Measurements from ENCODE around the gene PC.
"Not testable (repeated sequence)": the region's sequence is repeated elsewhere in the genome, so short reads cannot be mapped to it uniquely, and the experiment has no call there.

PC gene

GRCh38 chr11:66996609-66997273 lies 38.6 kb upstream of the PC start:
- DNase-seq: no peak
- Histone ChIP-seq H3K27ac (ENCODE audit: insufficient read depth, low read length, poor library complexity, severe bottlenecking) (no peak overlapping the region), H3K36me3 (ENCODE audit: control insufficient read depth, insufficient read depth, low read length) (no peaks in the 10 kb centered on the region), H3K27me3 (replicated peaks; ENCODE audit: control insufficient read depth, insufficient read depth, low read length, poor library complexity, severe bottlenecking) (no peaks in the 10 kb centered on the region), H3K4me1 (ENCODE audit: control insufficient read depth, insufficient read depth, low read length, poor library complexity, severe bottlenecking) (no peaks in the 10 kb centered on the region), H3K4me3 (ENCODE audit: insufficient read depth, low read depth, low read length, poor library complexity, severe bottlenecking) (no peak overlapping the region), H3K9me3 (ENCODE audit: control insufficient read depth, low read length) (no peaks in the 10 kb centered on the region)

- H3K27me3 ChIP-seq (replicated peaks; ENCODE audit: control insufficient read depth, insufficient read depth, low read length, poor library complexity, severe bottlenecking): no peaks in the 10 kb centered on the region
- no peak overlapping the region for H3K4me3 ChIP-seq (ENCODE audit: insufficient read depth, low read depth, low read length, poor library complexity, severe bottlenecking)
- H3K36me3 ChIP-seq (ENCODE audit: control insufficient read depth, insufficient read depth, low read length): no peaks in the 10 kb centered on the region
- no peak overlapping the region for H3K27ac ChIP-seq (ENCODE audit: insufficient read depth, low read length, poor library complexity, severe bottlenecking)
- no peak for DNase-seq
- H3K9me3 ChIP-seq (ENCODE audit: control insufficient read depth, low read length): no peaks in the 10 kb centered on the region
- no peaks in the 10 kb centered on the region for H3K4me1 ChIP-seq (ENCODE audit: control insufficient read depth, insufficient read depth, low read length, poor library complexity, severe bottlenecking)
Measured at GRCh38 chr11:66992041-66992440, 33.9 kb upstream of the PC start.

- not testable (repeated sequence) for DNase-seq; H3K27me3 ChIP-seq (replicated peaks; ENCODE audit: control insufficient read depth, insufficient read depth, low read length, poor library complexity, severe bottlenecking); H3K9me3 ChIP-seq (ENCODE audit: control insufficient read depth, low read length); H3K36me3 ChIP-seq (ENCODE audit: control insufficient read depth, insufficient read depth, low read length); H3K27ac ChIP-seq (ENCODE audit: insufficient read depth, low read length, poor library complexity, severe bottlenecking); H3K4me3 ChIP-seq (ENCODE audit: insufficient read depth, low read depth, low read length, poor library complexity, severe bottlenecking); H3K4me1 ChIP-seq (ENCODE audit: control insufficient read depth, insufficient read depth, low read length, poor library complexity, severe bottlenecking)
Measured at GRCh38 chr11:66989360-66989759, 31.2 kb upstream of the PC start.

GRCh38 chr11:66988741-66989140 lies 30.6 kb upstream of the PC start:
- not testable (repeated sequence) for H3K36me3 ChIP-seq (ENCODE audit: control insufficient read depth, insufficient read depth, low read length); H3K4me1 ChIP-seq (ENCODE audit: control insufficient read depth, insufficient read depth, low read length, poor library complexity, severe bottlenecking)

GRCh38 chr11:66987924-66988637 lies 29.9 kb upstream of the PC start:
- no peaks in the 10 kb centered on the region for H3K36me3 ChIP-seq (ENCODE audit: control insufficient read depth, insufficient read depth, low read length)
- no peaks in the 10 kb centered on the region for H3K4me1 ChIP-seq (ENCODE audit: control insufficient read depth, insufficient read depth, low read length, poor library complexity, severe bottlenecking)
- no peak overlapping the region for H3K4me3 ChIP-seq (ENCODE audit: insufficient read depth, low read depth, low read length, poor library complexity, severe bottlenecking)
- H3K27me3 ChIP-seq (replicated peaks; ENCODE audit: control insufficient read depth, insufficient read depth, low read length, poor library complexity, severe bottlenecking): no peaks in the 10 kb centered on the region
- DNase-seq: no peak
- H3K27ac ChIP-seq (ENCODE audit: insufficient read depth, low read length, poor library complexity, severe bottlenecking): no peak overlapping the region
- H3K9me3 ChIP-seq (ENCODE audit: control insufficient read depth, low read length): no peaks in the 10 kb centered on the region

More at GRCh38 chr11:66988741-66989140, 30.6 kb upstream of the PC start:
- H3K27ac ChIP-seq (ENCODE audit: insufficient read depth, low read length, poor library complexity, severe bottlenecking); H3K9me3 ChIP-seq (ENCODE audit: control insufficient read depth, low read length); H3K4me3 ChIP-seq (ENCODE audit: insufficient read depth, low read depth, low read length, poor library complexity, severe bottlenecking); DNase-seq; H3K27me3 ChIP-seq (replicated peaks; ENCODE audit: control insufficient read depth, insufficient read depth, low read length, poor library complexity, severe bottlenecking): not testable (repeated sequence)

- no peak overlapping the region for H3K4me3 ChIP-seq (ENCODE audit: insufficient read depth, low read depth, low read length, poor library complexity, severe bottlenecking)
- DNase-seq: no peak
- H3K36me3 ChIP-seq (ENCODE audit: control insufficient read depth, insufficient read depth, low read length): no peaks in the 10 kb centered on the region
- peaks cover under 1% of the 10 kb centered on the region for H3K4me1 ChIP-seq (ENCODE audit: control insufficient read depth, insufficient read depth, low read length, poor library complexity, severe bottlenecking)
- H3K9me3 ChIP-seq (ENCODE audit: control insufficient read depth, low read length): no peaks in the 10 kb centered on the region
- no peak overlapping the region for H3K27ac ChIP-seq (ENCODE audit: insufficient read depth, low read length, poor library complexity, severe bottlenecking)
- H3K27me3 ChIP-seq (replicated peaks; ENCODE audit: control insufficient read depth, insufficient read depth, low read length, poor library complexity, severe bottlenecking): no peaks in the 10 kb centered on the region
Measured at GRCh38 chr11:66987158-66987620, 29.0 kb upstream of the PC start.

- no peak overlapping the region for H3K4me3 ChIP-seq (ENCODE audit: insufficient read depth, low read depth, low read length, poor library complexity, severe bottlenecking)
- no peaks in the 10 kb centered on the region for H3K9me3 ChIP-seq (ENCODE audit: control insufficient read depth, low read length)
- H3K36me3 ChIP-seq (ENCODE audit: control insufficient read depth, insufficient read depth, low read length): no peaks in the 10 kb centered on the region
- no peaks in the 10 kb centered on the region for H3K27me3 ChIP-seq (replicated peaks; ENCODE audit: control insufficient read depth, insufficient read depth, low read length, poor library complexity, severe bottlenecking)
- H3K27ac ChIP-seq (ENCODE audit: insufficient read depth, low read length, poor library complexity, severe bottlenecking): no peak overlapping the region
- peaks cover 4% of the 10 kb centered on the region for H3K4me1 ChIP-seq (ENCODE audit: control insufficient read depth, insufficient read depth, low read length, poor library complexity, severe bottlenecking)
- DNase-seq: no peak
Measured at GRCh38 chr11:66986178-66986545, 28.0 kb upstream of the PC start.

- Histone ChIP-seq H3K4me3 (ENCODE audit: insufficient read depth, low read depth, low read length, poor library complexity, severe bottlenecking) (no peak overlapping the region), H3K27ac (ENCODE audit: insufficient read depth, low read length, poor library complexity, severe bottlenecking) (no peak overlapping the region), H3K4me1 (ENCODE audit: control insufficient read depth, insufficient read depth, low read length, poor library complexity, severe bottlenecking) (peaks cover 4% of the 10 kb centered on the region), H3K27me3 (replicated peaks; ENCODE audit: control insufficient read depth, insufficient read depth, low read length, poor library complexity, severe bottlenecking) (no peaks in the 10 kb centered on the region), H3K9me3 (ENCODE audit: control insufficient read depth, low read length) (no peaks in the 10 kb centered on the region), H3K36me3 (ENCODE audit: control insufficient read depth, insufficient read depth, low read length) (no peaks in the 10 kb centered on the region)
- DNase-seq: no peak
Measured at GRCh38 chr11:66985508-66986177, 27.5 kb upstream of the PC start.

GRCh38 chr11:66983275-66983924 lies 25.2 kb upstream of the PC start:
- Histone ChIP-seq H3K27ac (ENCODE audit: insufficient read depth, low read length, poor library complexity, severe bottlenecking) (no peak overlapping the region), H3K27me3 (replicated peaks; ENCODE audit: control insufficient read depth, insufficient read depth, low read length, poor library complexity, severe bottlenecking) (no peaks in the 10 kb centered on the region), H3K4me3 (ENCODE audit: insufficient read depth, low read depth, low read length, poor library complexity, severe bottlenecking) (no peak overlapping the region), H3K9me3 (ENCODE audit: control insufficient read depth, low read length) (no peaks in the 10 kb centered on the region), H3K4me1 (ENCODE audit: control insufficient read depth, insufficient read depth, low read length, poor library complexity, severe bottlenecking) (peaks cover 4% of the 10 kb centered on the region), H3K36me3 (ENCODE audit: control insufficient read depth, insufficient read depth, low read length) (no peaks in the 10 kb centered on the region)
- DNase-seq: no peak

Data from effector memory CD4-positive, alpha-beta T cell (primary cell).